ENCODE results near the gene TPD52L1. TPM values are rescaled to one million over a fixed set of nuclear protein-coding genes. Genes with fewer than 3 reads are reported as not detected.

TPD52L1 gene
- total RNA-seq, 1 experiment from 2014 or later = 12.4 TPM

- TF ChIP-seq STAT6 (CRISPR knock-in tag; conservative IDR thresholded peaks at IDR 0.05; ENCODE audit: low read depth) (no peak), ZSCAN18 (CRISPR knock-in tag; IDR thresholded peaks at IDR 0.05) (no peak), GTF2I (CRISPR knock-in tag; conservative IDR thresholded peaks at IDR 0.05) (no peak), NR2C2 (CRISPR knock-in tag; IDR thresholded peaks at IDR 0.05) (no peak), KAT7 (CRISPR knock-in tag; IDR thresholded peaks at IDR 0.05; ENCODE audit: borderline replicate concordance) (no peak), E2F5 (CRISPR knock-in tag; IDR thresholded peaks at IDR 0.05) (no peak), SP1 (CRISPR knock-in tag; conservative IDR thresholded peaks at IDR 0.05) (no peak), SMAD4 (CRISPR knock-in tag; IDR thresholded peaks at IDR 0.05) (no peak), USF2 (CRISPR knock-in tag; IDR thresholded peaks at IDR 0.05) (no peak)
These were observed 37.4 kb upstream of the TPD52L1 start (continued) for GRCh38 chr6:125116170-125116569.

GRCh38 chr6:125116710-125117109 lies 36.9 kb upstream of the TPD52L1 start:
- no peaks in the 10 kb centered on the region for H3K27me3 Mint-ChIP-seq (ENCODE audit: low read depth)
- H3K9me3 Mint-ChIP-seq = peaks cover 9% of the 10 kb centered on the region
- POLR2A ChIA-PET = no interaction called here
- no peak for ATAC-seq
- DNase-seq (ENCODE audit: low spot score) = no peak
- H3K27ac Mint-ChIP-seq = no peak overlapping the region
- no peak overlapping the region for H3K4me3 Mint-ChIP-seq
- TF ChIP-seq HMGXB4 (CRISPR knock-in tag; IDR thresholded peaks at IDR 0.05) = no peak
- TF ChIP-seq SP1 (CRISPR knock-in tag; conservative IDR thresholded peaks at IDR 0.05) = no peak
- TF ChIP-seq CREB1 (CRISPR knock-in tag; IDR thresholded peaks at IDR 0.05) = no peak
- TF ChIP-seq ZNF423 (CRISPR knock-in tag; IDR thresholded peaks at IDR 0.05) = no peak
- TF ChIP-seq ZNF219 (CRISPR knock-in tag; IDR thresholded peaks at IDR 0.05; ENCODE audit: borderline replicate concordance) = no peak
- TF ChIP-seq ZNF317 (CRISPR knock-in tag; IDR thresholded peaks at IDR 0.05; ENCODE audit: borderline replicate concordance, low read depth) = no peak
- TF ChIP-seq ZNF232 (CRISPR knock-in tag; IDR thresholded peaks at IDR 0.05) = no peak
- no peak for TF ChIP-seq ETV6 (CRISPR knock-in tag; IDR thresholded peaks at IDR 0.05)
- no peak for TF ChIP-seq CDX4 (CRISPR knock-in tag; IDR thresholded peaks at IDR 0.05; ENCODE audit: borderline replicate concordance)
- no peak for TF ChIP-seq ATF1 (CRISPR knock-in tag; IDR thresholded peaks at IDR 0.05)
- TF ChIP-seq ESRRA (CRISPR knock-in tag; IDR thresholded peaks at IDR 0.05; ENCODE audit: borderline replicate concordance) = no peak
- no peak for TF ChIP-seq NR3C1 (CRISPR knock-in tag; conservative IDR thresholded peaks at IDR 0.05; ENCODE audit: low read depth)
- no peak for TF ChIP-seq SOX15 (CRISPR knock-in tag; IDR thresholded peaks at IDR 0.05)
- TF ChIP-seq MAX (CRISPR knock-in tag; IDR thresholded peaks at IDR 0.05) = no peak
- no peak for TF ChIP-seq ERG (CRISPR knock-in tag; IDR thresholded peaks at IDR 0.05)
- TF ChIP-seq ZNF396 (CRISPR knock-in tag; IDR thresholded peaks at IDR 0.05; ENCODE audit: borderline replicate concordance) = no peak
- no peak for TF ChIP-seq GTF2I (CRISPR knock-in tag; conservative IDR thresholded peaks at IDR 0.05)
- H3K36me3 Mint-ChIP-seq = peaks cover 7% of the 10 kb centered on the region
- CTCF ChIA-PET = no interaction called here
- peaks cover 24% of the 10 kb centered on the region for H3K4me1 Mint-ChIP-seq

All from WTC11 (cell line).